ENCODE results near the gene ADA.
"Not testable (repeated sequence)": the region's sequence is repeated elsewhere in the genome, so short reads cannot be mapped to it uniquely, and the experiment has no call there.

DNA sequence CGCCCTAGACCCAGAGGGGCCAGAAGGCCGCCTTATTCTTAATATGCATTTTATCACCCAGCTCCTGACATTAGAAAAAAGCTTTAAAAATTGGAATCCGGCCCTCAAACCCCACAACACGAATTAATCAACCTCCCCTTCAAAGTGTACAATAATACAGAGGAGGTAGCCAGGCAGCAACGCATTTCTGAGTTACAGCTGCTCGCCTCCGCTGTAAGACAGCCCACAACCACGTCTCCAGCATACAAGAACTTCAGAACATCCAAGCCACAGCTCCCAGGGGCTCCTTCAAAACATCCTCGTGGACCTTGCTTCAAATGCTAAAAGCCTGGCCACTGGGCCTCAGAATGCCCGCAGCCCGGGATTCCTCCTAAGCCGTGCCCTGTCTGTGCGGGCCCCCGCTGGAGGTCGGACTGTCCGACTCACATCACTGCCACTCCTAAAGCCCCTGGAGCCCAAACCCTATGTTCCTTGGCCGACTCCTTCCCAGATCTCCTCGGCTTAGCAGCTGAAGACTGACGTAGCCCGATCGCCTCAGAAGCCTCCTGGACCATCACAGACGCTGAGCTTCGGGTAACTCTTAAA lies 20.9 kb upstream of the ADA start:
- TF ChIP-seq, protein P1, sequence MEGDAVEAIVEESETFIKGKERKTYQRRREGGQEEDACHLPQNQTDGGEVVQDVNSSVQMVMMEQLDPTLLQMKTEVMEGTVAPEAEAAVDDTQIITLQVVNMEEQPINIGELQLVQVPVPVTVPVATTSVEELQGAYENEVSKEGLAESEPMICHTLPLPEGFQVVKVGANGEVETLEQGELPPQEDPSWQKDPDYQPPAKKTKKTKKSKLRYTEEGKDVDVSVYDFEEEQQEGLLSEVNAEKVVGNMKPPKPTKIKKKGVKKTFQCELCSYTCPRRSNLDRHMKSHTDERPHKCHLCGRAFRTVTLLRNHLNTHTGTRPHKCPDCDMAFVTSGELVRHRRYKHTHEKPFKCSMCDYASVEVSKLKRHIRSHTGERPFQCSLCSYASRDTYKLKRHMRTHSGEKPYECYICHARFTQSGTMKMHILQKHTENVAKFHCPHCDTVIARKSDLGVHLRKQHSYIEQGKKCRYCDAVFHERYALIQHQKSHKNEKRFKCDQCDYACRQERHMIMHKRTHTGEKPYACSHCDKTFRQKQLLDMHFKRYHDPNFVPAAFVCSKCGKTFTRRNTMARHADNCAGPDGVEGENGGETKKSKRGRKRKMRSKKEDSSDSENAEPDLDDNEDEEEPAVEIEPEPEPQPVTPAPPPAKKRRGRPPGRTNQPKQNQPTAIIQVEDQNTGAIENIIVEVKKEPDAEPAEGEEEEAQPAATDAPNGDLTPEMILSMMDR (IDR thresholded peaks at IDR 0.05; ENCODE audit: poor library complexity, severe bottlenecking), result not testable (repeated sequence)
- not testable (repeated sequence) for TF ChIP-seq EZH2 (IDR thresholded peaks at IDR 0.05; ENCODE audit: borderline replicate concordance, insufficient read depth, low read length, poor library complexity, severe bottlenecking); SMC3 (conservative IDR thresholded peaks at IDR 0.05; ENCODE audit: poor library complexity); POLR2AphosphoS5 (IDR thresholded peaks at IDR 0.05); TAF1 (IDR thresholded peaks at IDR 0.05; ENCODE audit: low read depth); RAD21 (conservative IDR thresholded peaks at IDR 0.05); EP300 (conservative IDR thresholded peaks at IDR 0.05; ENCODE audit: poor library complexity, severe bottlenecking); MXI1 (conservative IDR thresholded peaks at IDR 0.05; ENCODE audit: poor library complexity, severe bottlenecking)
- TF ChIP-seq, protein P2, sequence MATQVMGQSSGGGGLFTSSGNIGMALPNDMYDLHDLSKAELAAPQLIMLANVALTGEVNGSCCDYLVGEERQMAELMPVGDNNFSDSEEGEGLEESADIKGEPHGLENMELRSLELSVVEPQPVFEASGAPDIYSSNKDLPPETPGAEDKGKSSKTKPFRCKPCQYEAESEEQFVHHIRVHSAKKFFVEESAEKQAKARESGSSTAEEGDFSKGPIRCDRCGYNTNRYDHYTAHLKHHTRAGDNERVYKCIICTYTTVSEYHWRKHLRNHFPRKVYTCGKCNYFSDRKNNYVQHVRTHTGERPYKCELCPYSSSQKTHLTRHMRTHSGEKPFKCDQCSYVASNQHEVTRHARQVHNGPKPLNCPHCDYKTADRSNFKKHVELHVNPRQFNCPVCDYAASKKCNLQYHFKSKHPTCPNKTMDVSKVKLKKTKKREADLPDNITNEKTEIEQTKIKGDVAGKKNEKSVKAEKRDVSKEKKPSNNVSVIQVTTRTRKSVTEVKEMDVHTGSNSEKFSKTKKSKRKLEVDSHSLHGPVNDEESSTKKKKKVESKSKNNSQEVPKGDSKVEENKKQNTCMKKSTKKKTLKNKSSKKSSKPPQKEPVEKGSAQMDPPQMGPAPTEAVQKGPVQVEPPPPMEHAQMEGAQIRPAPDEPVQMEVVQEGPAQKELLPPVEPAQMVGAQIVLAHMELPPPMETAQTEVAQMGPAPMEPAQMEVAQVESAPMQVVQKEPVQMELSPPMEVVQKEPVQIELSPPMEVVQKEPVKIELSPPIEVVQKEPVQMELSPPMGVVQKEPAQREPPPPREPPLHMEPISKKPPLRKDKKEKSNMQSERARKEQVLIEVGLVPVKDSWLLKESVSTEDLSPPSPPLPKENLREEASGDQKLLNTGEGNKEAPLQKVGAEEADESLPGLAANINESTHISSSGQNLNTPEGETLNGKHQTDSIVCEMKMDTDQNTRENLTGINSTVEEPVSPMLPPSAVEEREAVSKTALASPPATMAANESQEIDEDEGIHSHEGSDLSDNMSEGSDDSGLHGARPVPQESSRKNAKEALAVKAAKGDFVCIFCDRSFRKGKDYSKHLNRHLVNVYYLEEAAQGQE (IDR thresholded peaks at IDR 0.05; ENCODE audit: borderline replicate concordance), result not testable (repeated sequence)

Data from neural cell (in vitro differentiated cells).